AG09309 (cell line): ENCODE data around the gene STYXL1.

Experiments used
- DNase-seq: peaks from one replicate; pipeline ENCODE4 v3.0.0-alpha.2; 2010; ENCODE audit warnings: low read depth
- H3K4me3 ChIP-seq: 2 replicates; pipeline ENCODE4 v1.5.1; 2011; ENCODE audit warnings: mild to moderate bottlenecking, low read depth, low read length, moderate library complexity; ENCODE audit not compliant: control insufficient read depth
- TF ChIP-seq, protein P1 (sequence below): IDR thresholded peaks from 2 replicates; pipeline ENCODE4 v1.5.1; 2011; ENCODE audit warnings: mild to moderate bottlenecking, low read depth, low read length, inconsistent platforms; ENCODE audit not compliant: insufficient read depth, control insufficient read depth; ENCODE audit errors: missing control alignments

The STYXL1 gene

DNA sequence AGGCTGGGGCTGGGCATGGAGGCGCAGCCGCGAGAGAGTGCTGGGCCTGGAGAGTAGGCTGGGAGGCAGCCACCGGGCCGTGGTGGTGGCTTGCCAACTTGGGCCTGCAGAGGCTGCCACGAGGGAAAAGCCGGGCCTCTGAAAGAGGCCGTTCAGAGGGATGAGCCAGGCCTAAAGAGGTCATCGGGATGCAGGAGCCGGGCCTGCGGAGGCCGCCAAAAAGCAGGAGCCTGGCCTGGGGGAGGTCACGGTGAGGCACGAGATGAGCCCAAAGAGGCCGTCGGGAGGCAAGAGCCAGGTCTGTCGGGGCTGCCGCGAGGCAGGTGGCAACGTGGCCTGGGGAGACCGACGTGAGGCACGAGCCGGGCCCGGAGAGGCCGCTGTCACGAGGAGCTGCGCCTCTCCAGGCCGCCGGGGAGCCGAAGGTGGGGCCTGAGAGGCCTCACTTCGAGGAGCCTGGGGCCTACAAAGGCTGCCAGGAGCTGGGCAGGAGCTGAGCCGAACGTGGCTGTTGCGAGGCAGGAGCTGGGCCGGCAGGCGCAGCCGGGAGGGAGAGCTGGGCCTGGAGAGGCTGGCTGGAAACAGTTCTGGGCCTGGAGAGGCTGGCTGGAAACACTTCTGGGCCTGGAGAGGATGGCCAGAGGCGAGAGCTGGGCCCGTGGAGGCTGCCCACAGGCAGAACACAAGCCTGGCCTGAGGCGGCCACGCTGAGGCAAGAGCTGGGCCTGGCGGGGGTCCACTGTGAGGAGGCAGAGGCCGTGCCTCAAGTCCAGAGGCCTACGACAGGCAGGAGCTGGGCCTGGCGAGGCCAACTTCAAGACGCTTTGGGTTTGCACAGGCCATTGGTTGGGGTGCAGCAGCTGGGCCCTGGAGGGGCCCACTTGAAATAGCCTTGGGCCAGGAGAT is 24.7 kb upstream of the STYXL1 start:
- TF ChIP-seq, protein P1, sequence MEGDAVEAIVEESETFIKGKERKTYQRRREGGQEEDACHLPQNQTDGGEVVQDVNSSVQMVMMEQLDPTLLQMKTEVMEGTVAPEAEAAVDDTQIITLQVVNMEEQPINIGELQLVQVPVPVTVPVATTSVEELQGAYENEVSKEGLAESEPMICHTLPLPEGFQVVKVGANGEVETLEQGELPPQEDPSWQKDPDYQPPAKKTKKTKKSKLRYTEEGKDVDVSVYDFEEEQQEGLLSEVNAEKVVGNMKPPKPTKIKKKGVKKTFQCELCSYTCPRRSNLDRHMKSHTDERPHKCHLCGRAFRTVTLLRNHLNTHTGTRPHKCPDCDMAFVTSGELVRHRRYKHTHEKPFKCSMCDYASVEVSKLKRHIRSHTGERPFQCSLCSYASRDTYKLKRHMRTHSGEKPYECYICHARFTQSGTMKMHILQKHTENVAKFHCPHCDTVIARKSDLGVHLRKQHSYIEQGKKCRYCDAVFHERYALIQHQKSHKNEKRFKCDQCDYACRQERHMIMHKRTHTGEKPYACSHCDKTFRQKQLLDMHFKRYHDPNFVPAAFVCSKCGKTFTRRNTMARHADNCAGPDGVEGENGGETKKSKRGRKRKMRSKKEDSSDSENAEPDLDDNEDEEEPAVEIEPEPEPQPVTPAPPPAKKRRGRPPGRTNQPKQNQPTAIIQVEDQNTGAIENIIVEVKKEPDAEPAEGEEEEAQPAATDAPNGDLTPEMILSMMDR = no peak
- no peak overlapping the region for H3K4me3 ChIP-seq
- DNase-seq = no peak

DNA sequence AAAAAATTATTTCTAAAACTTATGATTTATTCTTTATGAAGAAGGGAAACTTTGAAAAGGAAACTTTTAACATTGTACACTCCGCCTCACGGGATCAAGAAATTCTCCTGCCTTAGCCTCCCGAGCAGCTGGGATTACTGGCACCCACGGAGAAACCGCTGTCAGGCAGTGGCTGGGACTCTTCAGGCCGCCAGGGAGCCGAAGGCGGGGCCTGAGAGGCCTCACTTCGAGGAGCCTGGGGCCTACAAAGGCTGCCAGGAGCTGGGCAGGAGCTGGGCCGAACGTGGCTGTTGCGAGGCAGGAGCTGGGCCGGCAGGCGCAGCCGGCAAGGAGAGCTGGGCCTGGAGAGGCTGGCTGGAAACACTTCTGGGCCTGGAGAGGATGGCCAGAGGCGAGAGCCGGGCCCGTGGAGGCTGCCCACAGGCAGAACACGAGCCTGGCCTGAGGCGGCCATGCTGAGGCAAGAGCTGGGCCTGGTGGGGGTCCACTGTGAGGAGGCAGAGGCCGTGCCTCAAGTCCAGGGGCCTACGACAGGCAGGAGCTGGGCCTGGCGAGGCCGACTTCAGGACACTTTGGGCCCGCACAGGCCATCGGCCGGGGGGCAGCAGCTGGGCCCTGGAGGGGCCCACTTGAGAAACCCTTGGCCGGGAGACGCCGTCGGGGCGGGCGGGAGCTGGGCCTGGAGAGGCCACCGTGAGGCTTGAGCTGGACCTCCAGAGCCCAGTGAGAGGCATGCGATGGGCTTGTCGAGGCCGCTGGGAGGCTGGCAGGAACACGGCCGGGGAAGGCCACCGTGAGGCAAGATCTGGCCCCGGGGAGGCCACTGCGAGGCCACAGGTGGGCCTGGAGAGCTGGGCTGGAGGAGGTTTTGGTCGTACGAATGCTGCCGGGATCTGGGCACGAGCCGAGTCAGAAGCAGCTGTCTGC is 23.8 kb upstream of the STYXL1 start:
- TF ChIP-seq, protein P1 = no peak
- H3K4me3 ChIP-seq = no peak overlapping the region
- DNase-seq = no peak

DNA sequence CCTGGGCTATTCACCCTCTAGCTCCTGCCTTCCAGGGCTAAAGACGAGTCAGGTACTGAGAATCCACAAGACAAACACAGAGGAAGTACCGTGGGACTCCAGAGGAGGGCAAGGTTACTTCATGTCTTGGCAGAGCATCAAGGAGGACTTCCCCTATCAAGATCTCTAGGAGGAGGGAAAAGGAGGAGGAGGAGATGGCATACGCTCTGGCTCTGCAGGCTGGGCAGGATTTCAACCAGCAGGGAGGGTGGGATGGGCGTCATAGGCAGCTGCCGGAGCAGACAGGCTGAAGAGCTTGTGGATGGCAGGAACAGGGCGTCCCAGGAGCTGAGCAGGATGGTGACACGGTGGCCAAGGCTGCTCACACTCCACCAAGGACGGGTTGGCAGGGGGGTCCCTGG is 21.4 kb upstream of the STYXL1 start:
- peak; percentile 87 for DNase-seq
- TF ChIP-seq, protein P1 = peak; percentile 60
- H3K4me3 ChIP-seq = no peak overlapping the region

DNA sequence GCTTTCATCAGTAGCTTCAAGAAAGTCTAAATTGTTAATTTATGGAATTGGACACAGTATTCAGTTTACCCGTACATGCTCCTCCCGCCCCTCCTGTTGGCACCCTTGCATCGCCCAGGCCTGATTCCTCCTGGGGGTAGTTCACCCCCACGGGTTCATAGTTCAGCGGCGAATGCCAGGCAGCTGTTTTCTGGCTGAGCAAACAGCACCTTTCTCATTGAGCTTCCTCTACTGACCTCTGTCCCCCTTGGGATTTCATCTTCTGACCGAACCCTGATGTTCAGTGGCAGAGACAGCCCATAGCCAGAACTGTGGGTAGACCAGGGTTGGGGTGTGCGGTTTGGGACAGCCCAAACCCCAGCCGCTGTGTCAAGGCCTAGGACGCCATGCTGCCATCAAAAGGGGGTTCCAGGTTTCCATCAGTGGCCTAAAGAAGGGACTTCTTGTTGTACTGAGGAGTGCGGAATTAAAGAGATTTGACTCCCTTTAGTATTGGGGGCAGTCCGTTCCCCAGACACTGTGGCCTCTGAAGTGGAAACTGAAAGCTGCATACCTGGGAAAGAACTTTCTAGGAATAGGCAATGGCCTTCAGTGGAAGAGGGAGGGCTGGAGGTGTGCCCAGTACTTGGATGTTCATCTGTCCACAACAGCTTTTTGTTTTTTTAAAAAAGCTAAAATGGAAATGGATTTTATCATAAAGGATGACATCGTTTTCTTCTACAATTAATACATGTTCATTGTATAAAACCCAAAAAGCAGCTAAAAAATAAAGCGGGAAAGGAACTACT is 19.1 kb upstream of the STYXL1 start:
- no peak for DNase-seq
- no peak overlapping the region for H3K4me3 ChIP-seq
- TF ChIP-seq, protein P1 = no peak

DNA sequence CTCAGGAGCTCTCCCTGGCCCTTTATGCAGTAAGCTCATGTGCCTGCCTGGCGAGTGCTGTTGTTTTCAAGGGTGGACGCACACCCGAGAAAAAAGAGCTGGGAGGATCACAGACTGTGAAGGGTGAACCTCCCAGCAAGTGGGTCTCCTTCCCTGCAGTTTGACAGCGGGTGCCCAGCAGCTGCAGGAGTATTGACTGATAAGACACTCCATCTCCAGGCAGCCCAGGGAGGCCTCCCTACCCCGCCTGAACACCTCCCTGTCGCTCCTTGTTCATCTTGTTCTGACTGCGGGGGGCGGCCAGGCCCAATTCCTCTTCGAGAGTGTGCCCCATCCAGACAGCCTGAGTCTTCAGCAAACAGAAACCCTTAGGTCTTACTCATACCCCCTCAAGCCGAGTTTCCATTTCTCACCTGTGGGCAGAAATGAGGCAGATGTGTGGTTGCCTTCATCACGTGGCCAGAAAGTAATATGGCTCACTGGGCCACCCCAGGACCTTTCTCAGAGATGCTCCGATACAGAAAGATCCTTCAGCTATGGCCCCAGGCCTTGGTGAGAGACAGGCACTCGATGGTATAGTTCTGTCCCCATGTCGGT is 17.3 kb upstream of the STYXL1 start:
- no peak overlapping the region for H3K4me3 ChIP-seq
- TF ChIP-seq, protein P1 = no peak

More for the DNA sequence above, 17.3 kb upstream of the STYXL1 start:
- no peak for DNase-seq
